ENCODE measurements around the gene MAPKAPK5. TPM values are rescaled to one million over a fixed set of nuclear protein-coding genes. Genes with fewer than 3 reads are reported as not detected.

Gene MAPKAPK5
- total RNA-seq, 4 donors from 2014 or later: 31.3 to 45.5 (median 37.0) TPM

- no peak for DNase-seq
- 81 to 87% methylated on average over 11 of the region's 11 CpGs for WGBS, 2 donors
- Histone ChIP-seq H3K27me3 (no peaks in the 10 kb centered on the region), H3K4me1 (no peaks in the 10 kb centered on the region), H3K9me3 (no peaks in the 10 kb centered on the region), H3K27ac (no peak overlapping the region), H3K36me3 (peaks cover 33 to 100% (median 39%) of the 10 kb centered on the region in 3 donors), H3K4me3 (no peak overlapping the region)
- TF ChIP-seq CTCF (IDR thresholded peaks at IDR 0.05) (no peak), POLR2A (IDR thresholded peaks at IDR 0.05) (no peak)
- intact Hi-C loops (cut with DNase I): no loop called here
These were observed 46.1 kb downstream of the MAPKAPK5 start for GRCh38 chr12:111887926-111888745.

- intact Hi-C loops (cut with DNase I): no loop called here
- no peak for DNase-seq
- 70 to 75% methylated on average over 2 of the region's 2 CpGs for WGBS, 2 donors
- H3K36me3 ChIP-seq: peaks cover 6 to 94% (median 30%) of the 10 kb centered on the region in 3 donors
- no peak overlapping the region for H3K27ac ChIP-seq
- no peaks in the 10 kb centered on the region for H3K4me1 ChIP-seq
- H3K9me3 ChIP-seq: no peaks in the 10 kb centered on the region
- H3K4me3 ChIP-seq: no peak overlapping the region
- H3K27me3 ChIP-seq: no peaks in the 10 kb centered on the region
- TF ChIP-seq CTCF (IDR thresholded peaks at IDR 0.05) (no peak), POLR2A (IDR thresholded peaks at IDR 0.05) (no peak)
These were observed 51.3 kb downstream of the MAPKAPK5 start for GRCh38 chr12:111893287-111893686.

- 82 to 83% methylated on average over 5 of the region's 5 CpGs for WGBS, 2 donors
- no peaks in the 10 kb centered on the region for H3K4me1 ChIP-seq
- DNase-seq: no peak
- no peaks in the 10 kb centered on the region for H3K9me3 ChIP-seq
- no peak overlapping the region for H3K4me3 ChIP-seq
- no peaks in the 10 kb centered on the region for H3K27me3 ChIP-seq
- TF ChIP-seq POLR2A (IDR thresholded peaks at IDR 0.05) (no peak), CTCF (IDR thresholded peaks at IDR 0.05) (no peak)
- H3K27ac ChIP-seq: no peak overlapping the region
- peaks cover 0 to 84% (median 18%) of the 10 kb centered on the region in 3 donors for H3K36me3 ChIP-seq
- intact Hi-C loops (cut with DNase I): no loop called here
These were observed 52.5 kb downstream of the MAPKAPK5 start for GRCh38 chr12:111894556-111894955.

GRCh38 chr12:111901182-111901581 lies 59.2 kb downstream of the MAPKAPK5 start:
- Histone ChIP-seq H3K36me3 (peaks cover 0 to 17% (median 6%) of the 10 kb centered on the region in 3 donors), H3K4me1 (no peaks in the 10 kb centered on the region), H3K27me3 (no peaks in the 10 kb centered on the region), H3K4me3 (no peak overlapping the region), H3K27ac (no peak overlapping the region), H3K9me3 (no peaks in the 10 kb centered on the region)
- DNase-seq: no peak
- no peak for TF ChIP-seq POLR2A (IDR thresholded peaks at IDR 0.05)
- no peak for TF ChIP-seq CTCF (IDR thresholded peaks at IDR 0.05)
- intact Hi-C loops (cut with DNase I): no loop called here
- WGBS, 2 donors: 70 to 73% methylated on average over 4 of the region's 4 CpGs

- Histone ChIP-seq H3K36me3 (no peaks in the 10 kb centered on the region), H3K27ac (no peak overlapping the region), H3K4me3 (no peak overlapping the region), H3K4me1 (no peaks in the 10 kb centered on the region), H3K9me3 (peaks cover 0 to 18% (median 0%) of the 10 kb centered on the region in 3 donors), H3K27me3 (no peaks in the 10 kb centered on the region)
- TF ChIP-seq POLR2A (IDR thresholded peaks at IDR 0.05) (no peak), CTCF (IDR thresholded peaks at IDR 0.05) (no peak)
- intact Hi-C loops (cut with DNase I): no loop called here
- no peak for DNase-seq
These were observed 62.5 kb downstream of the MAPKAPK5 start for GRCh38 chr12:111904446-111904975.

Data from esophagus squamous epithelium (tissue), 5 donors.